ENCODE results near the gene ERBB3. TPM values are rescaled to one million over a fixed set of nuclear protein-coding genes. Genes with fewer than 3 reads are reported as not detected.

Gene ERBB3
- total RNA-seq, 1 donor from 2014 or later = 144 TPM

DNA sequence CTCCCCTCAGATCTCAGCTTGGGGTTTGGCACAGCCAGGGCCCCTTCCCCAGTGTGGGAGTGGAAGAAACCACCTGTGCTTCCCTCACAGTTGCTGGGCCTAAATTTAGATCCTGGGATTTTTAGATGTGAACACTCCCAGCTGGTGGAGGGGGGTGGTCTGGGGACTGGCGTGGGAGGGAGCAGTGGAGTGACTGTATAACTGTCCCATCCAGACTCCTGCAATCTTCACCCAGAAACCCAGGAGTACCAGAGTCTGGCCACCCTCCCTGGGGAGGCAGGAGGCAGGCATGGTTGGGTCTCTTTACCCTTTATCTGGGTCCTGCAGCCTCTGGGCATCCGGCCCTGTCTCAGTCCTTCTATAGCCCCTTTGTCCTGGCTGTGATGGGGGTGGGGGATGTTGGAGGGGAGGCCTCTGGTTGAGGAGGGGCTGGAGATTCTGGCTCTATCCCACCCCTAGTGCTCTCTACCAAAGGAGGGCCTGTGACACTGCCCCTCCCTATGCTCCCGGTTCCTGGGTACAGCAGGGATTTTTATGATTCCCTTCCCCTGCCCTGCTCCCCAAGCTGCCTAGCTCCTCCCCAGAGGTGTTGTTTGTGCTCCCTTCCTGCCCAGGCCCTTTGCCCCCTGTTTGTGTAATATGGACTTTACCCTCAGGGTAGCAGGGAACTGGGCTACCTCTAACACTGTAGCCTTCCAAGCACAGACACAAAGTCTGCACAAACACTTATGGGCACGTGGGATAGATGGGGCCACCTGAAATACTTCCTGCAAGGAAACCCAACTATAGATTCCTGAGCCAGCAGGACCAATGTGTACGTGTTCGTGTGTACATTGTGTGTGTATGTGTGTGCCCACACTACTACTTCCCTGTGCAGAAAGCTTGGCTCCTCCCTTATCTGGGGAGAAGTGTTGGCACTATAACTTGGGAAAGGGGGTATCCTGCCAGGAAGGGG lies 1.7 kb downstream of the ERBB3 start:
- peaks cover 8% of the 10 kb centered on the region for H3K36me3 Mint-ChIP-seq (ENCODE audit: low read depth)
- H3K4me3 Mint-ChIP-seq = peak overlapping the region; percentile 96
- H3K4me1 Mint-ChIP-seq = peaks cover 43% of the 10 kb centered on the region
- peak overlapping the region; percentile 97 for H3K27ac Mint-ChIP-seq (ENCODE audit: unreplicated experiment)
- DNase-seq (ENCODE audit: low read depth, low spot score) = peak; percentile 47
- TF ChIP-seq, protein P1, sequence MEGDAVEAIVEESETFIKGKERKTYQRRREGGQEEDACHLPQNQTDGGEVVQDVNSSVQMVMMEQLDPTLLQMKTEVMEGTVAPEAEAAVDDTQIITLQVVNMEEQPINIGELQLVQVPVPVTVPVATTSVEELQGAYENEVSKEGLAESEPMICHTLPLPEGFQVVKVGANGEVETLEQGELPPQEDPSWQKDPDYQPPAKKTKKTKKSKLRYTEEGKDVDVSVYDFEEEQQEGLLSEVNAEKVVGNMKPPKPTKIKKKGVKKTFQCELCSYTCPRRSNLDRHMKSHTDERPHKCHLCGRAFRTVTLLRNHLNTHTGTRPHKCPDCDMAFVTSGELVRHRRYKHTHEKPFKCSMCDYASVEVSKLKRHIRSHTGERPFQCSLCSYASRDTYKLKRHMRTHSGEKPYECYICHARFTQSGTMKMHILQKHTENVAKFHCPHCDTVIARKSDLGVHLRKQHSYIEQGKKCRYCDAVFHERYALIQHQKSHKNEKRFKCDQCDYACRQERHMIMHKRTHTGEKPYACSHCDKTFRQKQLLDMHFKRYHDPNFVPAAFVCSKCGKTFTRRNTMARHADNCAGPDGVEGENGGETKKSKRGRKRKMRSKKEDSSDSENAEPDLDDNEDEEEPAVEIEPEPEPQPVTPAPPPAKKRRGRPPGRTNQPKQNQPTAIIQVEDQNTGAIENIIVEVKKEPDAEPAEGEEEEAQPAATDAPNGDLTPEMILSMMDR (conservative IDR thresholded peaks at IDR 0.05) = no peak
- peaks cover 41% of the 10 kb centered on the region for H3K27me3 Mint-ChIP-seq (ENCODE audit: low read depth)
- no peaks in the 10 kb centered on the region for H3K9me3 Mint-ChIP-seq

GRCh38 chr12:56082382-56082781 lies 2.4 kb downstream of the ERBB3 start:
- H3K36me3 Mint-ChIP-seq (ENCODE audit: low read depth) = peaks cover 8% of the 10 kb centered on the region
- no peaks in the 10 kb centered on the region for H3K9me3 Mint-ChIP-seq
- H3K4me3 Mint-ChIP-seq = peak overlapping the region; percentile 96
- H3K4me1 Mint-ChIP-seq = peaks cover 43% of the 10 kb centered on the region
- peaks cover 41% of the 10 kb centered on the region for H3K27me3 Mint-ChIP-seq (ENCODE audit: low read depth)
- peak overlapping the region; percentile 27 for H3K27ac Mint-ChIP-seq (ENCODE audit: unreplicated experiment)
- peak; percentile 6 for DNase-seq (ENCODE audit: low read depth, low spot score)
- TF ChIP-seq, protein P1 (conservative IDR thresholded peaks at IDR 0.05) = no peak

DNA sequence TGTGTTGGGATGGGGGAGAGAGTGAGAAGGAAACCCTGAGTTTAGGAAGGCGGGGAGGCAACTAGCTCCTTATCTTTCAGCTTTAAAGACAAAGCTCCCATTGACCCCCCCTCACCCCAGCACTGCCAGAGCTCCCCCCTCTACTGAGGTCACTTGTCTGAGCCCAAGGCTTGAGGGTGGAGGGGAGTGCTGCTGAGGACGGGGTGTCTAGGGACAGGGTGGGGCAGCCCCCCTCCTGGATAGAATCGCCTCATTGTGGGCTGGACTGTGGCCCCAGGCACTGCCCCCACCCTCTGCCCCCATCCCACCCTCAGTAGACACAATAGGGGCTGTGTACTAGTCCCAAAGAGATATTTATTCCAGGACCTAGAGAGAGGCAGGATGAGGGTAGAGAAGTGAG lies 3.0 kb downstream of the ERBB3 start:
- peak; percentile 40 for DNase-seq (ENCODE audit: low read depth, low spot score)
- H3K4me3 Mint-ChIP-seq = peak overlapping the region; percentile 96
- H3K36me3 Mint-ChIP-seq (ENCODE audit: low read depth) = peaks cover 8% of the 10 kb centered on the region
- TF ChIP-seq, protein P1 (conservative IDR thresholded peaks at IDR 0.05) = no peak
- peaks cover 41% of the 10 kb centered on the region for H3K27me3 Mint-ChIP-seq (ENCODE audit: low read depth)
- H3K4me1 Mint-ChIP-seq = peaks cover 43% of the 10 kb centered on the region
- H3K27ac Mint-ChIP-seq (ENCODE audit: unreplicated experiment) = peak overlapping the region; percentile 29
- H3K9me3 Mint-ChIP-seq = no peaks in the 10 kb centered on the region

- Mint-ChIP-seq H3K4me3 (peak overlapping the region; percentile 17), H3K27ac (ENCODE audit: unreplicated experiment) (no peak overlapping the region), H3K36me3 (ENCODE audit: low read depth) (peaks cover 8% of the 10 kb centered on the region), H3K4me1 (peaks cover 37% of the 10 kb centered on the region), H3K9me3 (no peaks in the 10 kb centered on the region), H3K27me3 (ENCODE audit: low read depth) (peaks cover 27% of the 10 kb centered on the region)
- no peak for DNase-seq (ENCODE audit: low read depth, low spot score)
- TF ChIP-seq, protein P1 (conservative IDR thresholded peaks at IDR 0.05) = peak; percentile 45
These were observed 5.1 kb downstream of the ERBB3 start for GRCh38 chr12:56084958-56085543.

- Mint-ChIP-seq H3K36me3 (ENCODE audit: low read depth) (peaks cover 8% of the 10 kb centered on the region), H3K9me3 (no peaks in the 10 kb centered on the region), H3K4me3 (no peak overlapping the region), H3K27ac (ENCODE audit: unreplicated experiment) (no peak overlapping the region), H3K4me1 (peaks cover 32% of the 10 kb centered on the region), H3K27me3 (ENCODE audit: low read depth) (peaks cover 17% of the 10 kb centered on the region)
- TF ChIP-seq, protein P1 (conservative IDR thresholded peaks at IDR 0.05) = no peak
- DNase-seq (ENCODE audit: low read depth, low spot score) = no peak
These were observed 6.1 kb downstream of the ERBB3 start for GRCh38 chr12:56086096-56086495.
